BE2C (cell line): ENCODE measurements around the gene CXCR5.
A peak's percentile ranks its signal among the peaks of the same experiment; 100 is the strongest.

Experiments used
- DNase-seq: peaks from one replicate; pipeline ENCODE4 v3.0.0-alpha.2; 2020
- H3K27me3 ChIP-seq: fragments of 250-450 bp; sonication (Bioruptor Pico); 2 replicates; pipeline ENCODE4 v1.5.1; 2020; ENCODE audit warnings: mild to moderate bottlenecking
- H3K36me3 ChIP-seq: fragments of 250-450 bp; sonication (Bioruptor Pico); 2 replicates; pipeline ENCODE4 v1.5.1; 2020; ENCODE audit warnings: mild to moderate bottlenecking
- H3K4me1 ChIP-seq: fragments of 250-450 bp; sonication (Bioruptor Pico); 2 replicates; pipeline ENCODE4 v1.5.1; 2020
- H3K4me3 ChIP-seq: 2 replicates; pipeline ENCODE4 v1.5.1; 2011; ENCODE audit warnings: low read depth, low read length
- H3K9me3 ChIP-seq: fragments of 250-450 bp; sonication (Bioruptor Pico); 2 replicates; pipeline ENCODE4 v1.5.1; 2020
- CTCF ChIP-seq: IDR thresholded peaks from 2 replicates; pipeline ENCODE4 v1.5.1; 2012; ENCODE audit warnings: mild to moderate bottlenecking, low read depth, low read length

CXCR5 gene

GRCh38 chr11:118892964-118893363, 9.3 kb downstream of the CXCR5 start:
- Histone ChIP-seq H3K4me1 (no peaks in the 10 kb centered on the region), H3K36me3 (no peaks in the 10 kb centered on the region), H3K9me3 (no peaks in the 10 kb centered on the region), H3K27me3 (no peaks in the 10 kb centered on the region), H3K4me3 (no peak overlapping the region)
- DNase-seq = no peak
- TF ChIP-seq CTCF = no peak

DNA sequence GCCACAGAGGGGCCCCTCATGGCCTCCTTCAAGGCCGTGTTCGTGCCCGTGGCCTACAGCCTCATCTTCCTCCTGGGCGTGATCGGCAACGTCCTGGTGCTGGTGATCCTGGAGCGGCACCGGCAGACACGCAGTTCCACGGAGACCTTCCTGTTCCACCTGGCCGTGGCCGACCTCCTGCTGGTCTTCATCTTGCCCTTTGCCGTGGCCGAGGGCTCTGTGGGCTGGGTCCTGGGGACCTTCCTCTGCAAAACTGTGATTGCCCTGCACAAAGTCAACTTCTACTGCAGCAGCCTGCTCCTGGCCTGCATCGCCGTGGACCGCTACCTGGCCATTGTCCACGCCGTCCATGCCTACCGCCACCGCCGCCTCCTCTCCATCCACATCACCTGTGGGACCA, 10.0 kb downstream of the CXCR5 start:
- Histone ChIP-seq H3K4me3 (no peak overlapping the region), H3K4me1 (no peaks in the 10 kb centered on the region), H3K36me3 (peaks cover 2% of the 10 kb centered on the region; the same call in 1 of the 2 replicates), H3K27me3 (no peaks in the 10 kb centered on the region), H3K9me3 (no peaks in the 10 kb centered on the region)
- no peak for DNase-seq
- no peak for TF ChIP-seq CTCF

DNA sequence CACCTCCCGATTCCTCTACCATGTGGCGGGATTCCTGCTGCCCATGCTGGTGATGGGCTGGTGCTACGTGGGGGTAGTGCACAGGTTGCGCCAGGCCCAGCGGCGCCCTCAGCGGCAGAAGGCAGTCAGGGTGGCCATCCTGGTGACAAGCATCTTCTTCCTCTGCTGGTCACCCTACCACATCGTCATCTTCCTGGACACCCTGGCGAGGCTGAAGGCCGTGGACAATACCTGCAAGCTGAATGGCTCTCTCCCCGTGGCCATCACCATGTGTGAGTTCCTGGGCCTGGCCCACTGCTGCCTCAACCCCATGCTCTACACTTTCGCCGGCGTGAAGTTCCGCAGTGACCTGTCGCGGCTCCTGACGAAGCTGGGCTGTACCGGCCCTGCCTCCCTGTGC, 10.5 kb downstream of the CXCR5 start:
- no peak for DNase-seq
- no peak for TF ChIP-seq CTCF
- peaks cover 5% of the 10 kb centered on the region; the same call in 1 of the 2 replicates for H3K36me3 ChIP-seq
- no peak overlapping the region for H3K4me3 ChIP-seq
- H3K4me1 ChIP-seq = no peaks in the 10 kb centered on the region
- H3K9me3 ChIP-seq = no peaks in the 10 kb centered on the region
- H3K27me3 ChIP-seq = no peaks in the 10 kb centered on the region

DNA sequence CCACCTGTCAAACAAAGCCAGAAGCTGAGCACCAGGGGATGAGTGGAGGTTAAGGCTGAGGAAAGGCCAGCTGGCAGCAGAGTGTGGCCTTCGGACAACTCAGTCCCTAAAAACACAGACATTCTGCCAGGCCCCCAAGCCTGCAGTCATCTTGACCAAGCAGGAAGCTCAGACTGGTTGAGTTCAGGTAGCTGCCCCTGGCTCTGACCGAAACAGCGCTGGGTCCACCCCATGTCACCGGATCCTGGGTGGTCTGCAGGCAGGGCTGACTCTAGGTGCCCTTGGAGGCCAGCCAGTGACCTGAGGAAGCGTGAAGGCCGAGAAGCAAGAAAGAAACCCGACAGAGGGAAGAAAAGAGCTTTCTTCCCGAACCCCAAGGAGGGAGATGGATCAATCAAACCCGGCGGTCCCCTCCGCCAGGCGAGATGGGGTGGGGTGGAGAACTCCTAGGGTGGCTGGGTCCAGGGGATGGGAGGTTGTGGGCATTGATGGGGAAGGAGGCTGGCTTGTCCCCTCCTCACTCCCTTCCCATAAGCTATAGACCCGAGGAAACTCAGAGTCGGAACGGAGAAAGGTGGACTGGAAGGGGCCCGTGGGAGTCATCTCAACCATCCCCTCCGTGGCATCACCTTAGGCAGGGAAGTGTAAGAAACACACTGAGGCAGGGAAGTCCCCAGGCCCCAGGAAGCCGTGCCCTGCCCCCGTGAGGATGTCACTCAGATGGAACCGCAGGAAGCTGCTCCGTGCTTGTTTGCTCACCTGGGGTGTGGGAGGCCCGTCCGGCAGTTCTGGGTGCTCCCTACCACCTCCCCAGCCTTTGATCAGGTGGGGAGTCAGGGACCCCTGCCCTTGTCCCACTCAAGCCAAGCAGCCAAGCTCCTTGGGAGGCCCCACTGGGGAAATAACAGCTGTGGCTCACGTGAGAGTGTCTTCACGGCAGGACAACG, 11.7 kb downstream of the CXCR5 start:
- no peak overlapping the region for H3K4me3 ChIP-seq
- no peaks in the 10 kb centered on the region for H3K4me1 ChIP-seq
- peak; percentile 5 for DNase-seq
- H3K9me3 ChIP-seq = no peaks in the 10 kb centered on the region
- TF ChIP-seq CTCF = no peak
- H3K27me3 ChIP-seq = no peaks in the 10 kb centered on the region
- H3K36me3 ChIP-seq = peaks cover 5% of the 10 kb centered on the region

- H3K9me3 ChIP-seq = no peaks in the 10 kb centered on the region
- H3K27me3 ChIP-seq = no peaks in the 10 kb centered on the region
- peaks cover 16% of the 10 kb centered on the region for H3K36me3 ChIP-seq
- DNase-seq = peak; percentile 4
- H3K4me1 ChIP-seq = no peaks in the 10 kb centered on the region
- no peak overlapping the region for H3K4me3 ChIP-seq
- TF ChIP-seq CTCF = no peak
Observed at GRCh38 chr11:118896472-118896913, 12.8 kb downstream of the CXCR5 start.
